IPS-15b (cell line): ENCODE results near the gene PCK1.
"Not testable (repeated sequence)": the region's sequence is repeated elsewhere in the genome, so short reads cannot be mapped to it uniquely, and the experiment has no call there.

Experiments used
- H3K27me3 ChIP-seq: one replicate; pipeline ENCODE4 v1.6.1; 2013; ENCODE audit warnings: low read length; ENCODE audit not compliant: control insufficient read depth, insufficient read depth
- H3K36me3 ChIP-seq: one replicate; pipeline ENCODE4 v1.6.1; 2013; ENCODE audit warnings: low read length; ENCODE audit not compliant: control insufficient read depth, insufficient read depth
- H3K4me1 ChIP-seq: one replicate; pipeline ENCODE4 v1.6.1; 2013; ENCODE audit warnings: mild to moderate bottlenecking, low read length; ENCODE audit not compliant: control insufficient read depth, insufficient read depth
- H3K4me3 ChIP-seq: one replicate; pipeline ENCODE4 v1.5.1; 2013; ENCODE audit warnings: low read depth, low read length
- H3K9ac ChIP-seq: one replicate; pipeline ENCODE4 v1.6.1; 2013; ENCODE audit warnings: low read depth, mild to moderate bottlenecking, low read length
- H3K9me3 ChIP-seq: one replicate; pipeline ENCODE4 v1.6.1; 2013; ENCODE audit warnings: mild to moderate bottlenecking, low read length; ENCODE audit not compliant: control insufficient read depth, insufficient read depth

PCK1 gene

GRCh38 chr20:57560554-57561355 is at the start of gene PCK1:
PCK1 (plus strand) TSS chr20:57561110; CDS start chr20:57561412, 302 bp downstream.
- Histone ChIP-seq H3K9ac (no peak within 1 kb of the TSS), H3K4me3 (no peak within 1 kb of the TSS), H3K36me3 (no peaks in the 10 kb centered on the region), H3K4me1 (no peaks in the 10 kb centered on the region), H3K27me3 (no peaks in the 10 kb centered on the region), H3K9me3 (no peaks in the 10 kb centered on the region)

- not testable (repeated sequence) for H3K4me1 ChIP-seq, H3K9me3 ChIP-seq, H3K4me3 ChIP-seq, H3K9ac ChIP-seq, H3K27me3 ChIP-seq, H3K36me3 ChIP-seq
Observed at GRCh38 chr20:57511709-57512108, 49.2 kb upstream of the PCK1 start.

GRCh38 chr20:57512432-57512831 is 48.5 kb upstream of the PCK1 start:
- H3K36me3 ChIP-seq, result no peaks in the 10 kb centered on the region
- H3K4me3 ChIP-seq, result no peak overlapping the region
- no peak overlapping the region for H3K9ac ChIP-seq
- H3K9me3 ChIP-seq, result no peaks in the 10 kb centered on the region
- no peaks in the 10 kb centered on the region for H3K27me3 ChIP-seq
- peaks cover 6% of the 10 kb centered on the region for H3K4me1 ChIP-seq

GRCh38 chr20:57513199-57513598 is 47.7 kb upstream of the PCK1 start:
- Histone ChIP-seq H3K27me3 (no peaks in the 10 kb centered on the region), H3K9ac (no peak overlapping the region), H3K4me3 (no peak overlapping the region), H3K4me1 (peaks cover 6% of the 10 kb centered on the region), H3K36me3 (no peaks in the 10 kb centered on the region), H3K9me3 (no peaks in the 10 kb centered on the region)

GRCh38 chr20:57514273-57514751 is 46.6 kb upstream of the PCK1 start:
- Histone ChIP-seq H3K36me3 (no peaks in the 10 kb centered on the region), H3K9me3 (no peaks in the 10 kb centered on the region), H3K4me3 (no peak overlapping the region), H3K27me3 (no peaks in the 10 kb centered on the region), H3K4me1 (peaks cover 6% of the 10 kb centered on the region), H3K9ac (no peak overlapping the region)

GRCh38 chr20:57517904-57518303 is 43.0 kb upstream of the PCK1 start:
- no peak overlapping the region for H3K9ac ChIP-seq
- no peaks in the 10 kb centered on the region for H3K27me3 ChIP-seq
- no peaks in the 10 kb centered on the region for H3K36me3 ChIP-seq
- no peaks in the 10 kb centered on the region for H3K9me3 ChIP-seq
- no peak overlapping the region for H3K4me3 ChIP-seq
- no peaks in the 10 kb centered on the region for H3K4me1 ChIP-seq

GRCh38 chr20:57522380-57523140 is 38.4 kb upstream of the PCK1 start:
- no peaks in the 10 kb centered on the region for H3K9me3 ChIP-seq
- no peaks in the 10 kb centered on the region for H3K36me3 ChIP-seq
- no peaks in the 10 kb centered on the region for H3K4me1 ChIP-seq
- no peak overlapping the region for H3K4me3 ChIP-seq
- H3K27me3 ChIP-seq, result no peaks in the 10 kb centered on the region
- no peak overlapping the region for H3K9ac ChIP-seq

GRCh38 chr20:57523782-57524181 is 37.1 kb upstream of the PCK1 start:
- Histone ChIP-seq H3K4me1 (no peaks in the 10 kb centered on the region), H3K9ac (no peak overlapping the region), H3K9me3 (no peaks in the 10 kb centered on the region), H3K4me3 (no peak overlapping the region), H3K36me3 (no peaks in the 10 kb centered on the region), H3K27me3 (no peaks in the 10 kb centered on the region)

GRCh38 chr20:57524511-57525176 is 36.3 kb upstream of the PCK1 start, which contains the start of gene CTCFL:
CTCFL (minus strand) TSS chr20:57525140; CDS start chr20:57524205, 935 bp downstream.
- Histone ChIP-seq H3K4me3 (no peak within 1 kb of the TSS), H3K36me3 (no peaks in the 10 kb centered on the region), H3K9ac (no peak within 1 kb of the TSS), H3K27me3 (no peaks in the 10 kb centered on the region), H3K4me1 (no peaks in the 10 kb centered on the region), H3K9me3 (no peaks in the 10 kb centered on the region)

GRCh38 chr20:57525328-57526086 is 35.4 kb upstream of the PCK1 start:
- Histone ChIP-seq H3K36me3 (no peaks in the 10 kb centered on the region), H3K4me1 (no peaks in the 10 kb centered on the region), H3K27me3 (no peaks in the 10 kb centered on the region), H3K9me3 (no peaks in the 10 kb centered on the region), H3K4me3 (no peak overlapping the region), H3K9ac (no peak overlapping the region)
